Measurements from ENCODE around the gene CHI3L1. TPM values are rescaled to one million over a fixed set of nuclear protein-coding genes. Genes with fewer than 3 reads are reported as not detected.

The CHI3L1 gene
- total RNA-seq, 1 experiment from 2014 or later = not detected

GRCh38 chr1:203187689-203188264 lies 1.3 kb upstream of the CHI3L1 start:
- Histone ChIP-seq H4K91ac (ENCODE audit: insufficient read length, low read depth, low read length) (no peak overlapping the region), H3K4me2 (ENCODE audit: insufficient read depth, insufficient read length, low read length) (no peak overlapping the region)
- no CpG with 5 or more reads among the region's 3 CpGs for WGBS (ENCODE audit: extremely low coverage, insufficient read length, low lambda C conversion rate)

More at GRCh38 chr1:203187689-203188264, 1.3 kb upstream of the CHI3L1 start:
- Histone ChIP-seq H2BK5ac (ENCODE audit: insufficient read length, low read length) (no peak overlapping the region), H2AFZ (ENCODE audit: low read length) (no peak overlapping the region), H2BK12ac (ENCODE audit: insufficient read length, low read depth, low read length) (no peak overlapping the region), H3K79me1 (ENCODE audit: insufficient read depth, low read depth, low read length, poor library complexity, severe bottlenecking) (no peaks in the 10 kb centered on the region), H3K27me3 (ENCODE audit: insufficient read depth, low read length) (no peaks in the 10 kb centered on the region), H4K8ac (replicated peaks; ENCODE audit: insufficient read length, low read depth, low read length) (no peak overlapping the region), H3K4ac (ENCODE audit: low read depth, low read length) (no peak overlapping the region), H3T11ph (ENCODE audit: low read length) (no peak overlapping the region), H2BK15ac (ENCODE audit: low read depth, low read length) (no peak overlapping the region), H3K9me3 (ENCODE audit: control insufficient read depth, low read depth, low read length) (no peaks in the 10 kb centered on the region), H3K56ac (ENCODE audit: insufficient read length, low read depth, low read length) (no peak overlapping the region), H3K79me2 (ENCODE audit: insufficient read depth, low read length) (no peaks in the 10 kb centered on the region), H3K23ac (ENCODE audit: insufficient read length, low read depth, low read length) (no peak overlapping the region), H3K23me2 (ENCODE audit: insufficient read length, low read depth, low read length, poor library complexity, severe bottlenecking) (peaks cover 3% of the 10 kb centered on the region), H2BK120ac (ENCODE audit: low read depth, low read length, poor library complexity, severe bottlenecking) (no peak overlapping the region), H2AK5ac (ENCODE audit: insufficient read length, low read length) (no peak overlapping the region), H3K4me1 (ENCODE audit: insufficient read depth, low read length) (peaks cover 6% of the 10 kb centered on the region; the same call in 1 of the 2 replicates), H4K20me1 (ENCODE audit: control insufficient read depth, insufficient read depth, insufficient read length) (no peaks in the 10 kb centered on the region), H3K9ac (ENCODE audit: extremely low read depth, insufficient read length, low read length) (no peak overlapping the region), H3K27ac (ENCODE audit: insufficient read length, low read depth, low read length) (no peak overlapping the region), H3K14ac (ENCODE audit: insufficient read depth, low read length) (no peak overlapping the region), H2BK20ac (ENCODE audit: low read depth, low read length, poor library complexity, severe bottlenecking) (no peak overlapping the region), H3K18ac (ENCODE audit: insufficient read length, low read depth, low read length) (no peak overlapping the region), H4K5ac (ENCODE audit: insufficient read length, low read depth, low read length) (no peak overlapping the region)
- Mint-ChIP-seq H3K27ac (no peak overlapping the region; a peak in 1 of 7 replicates), H3K4me3 (no peak overlapping the region), H3K36me3 (ENCODE audit: insufficient read depth in 1 of 3, low read depth in 3 of 3) (no peaks in the 10 kb centered on the region), H3K27me3 (ENCODE audit: low read depth) (no peaks in the 10 kb centered on the region; the same call in 1 of the 2 replicates), H3K9me3 (no peaks in the 10 kb centered on the region; a peak in 2 of 5 replicates), H3K4me1 (peaks cover 29 to 36% of the 10 kb centered on the region in 2 experiments)
- TF ChIP-seq CTCF (conservative IDR thresholded peaks at IDR 0.05) = no peak
- DNase-seq = no peak
